LNCaP clone FGC (cell line): ENCODE data around the gene CPXM2.

Source experiments
- DNase-seq: peaks from one replicate; pipeline ENCODE4 v3.0.0-alpha.2; 2011; ENCODE audit warnings: low read depth
- H3K4me3 ChIP-seq: 2 replicates; pipeline ENCODE4 v1.5.1; 2011; ENCODE audit warnings: mild to moderate bottlenecking, low read depth, low read length, control low read depth
- TF ChIP-seq, protein P1 (sequence below): IDR thresholded peaks from 2 replicates; pipeline ENCODE4 v1.5.1; 2012; ENCODE audit warnings: mild to moderate bottlenecking; ENCODE audit not compliant: control insufficient read depth, insufficient read depth; ENCODE audit errors: extremely low read depth

Gene CPXM2

DNA sequence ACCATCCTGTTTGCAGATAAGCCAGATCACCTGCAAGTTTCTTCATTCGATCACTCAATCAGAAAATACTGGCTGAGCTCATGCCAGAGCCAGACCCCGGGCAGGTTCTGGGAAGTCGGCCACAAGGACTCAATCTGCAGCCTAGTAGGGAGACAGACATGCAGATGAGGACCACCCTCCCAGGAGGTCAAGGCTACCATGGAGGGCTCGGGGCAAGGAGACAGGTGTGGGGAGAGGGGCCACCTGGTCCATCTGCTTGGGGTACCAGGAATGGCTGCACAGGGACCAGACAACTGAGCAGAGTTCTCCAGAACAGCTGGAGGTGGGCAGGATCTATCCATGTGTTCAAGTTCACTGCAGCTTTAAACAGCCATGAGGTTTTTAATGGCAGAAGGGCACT lies 16.8 kb upstream of the CPXM2 start:
- H3K4me3 ChIP-seq = no peak overlapping the region
- no peak for DNase-seq
- TF ChIP-seq, protein P1, sequence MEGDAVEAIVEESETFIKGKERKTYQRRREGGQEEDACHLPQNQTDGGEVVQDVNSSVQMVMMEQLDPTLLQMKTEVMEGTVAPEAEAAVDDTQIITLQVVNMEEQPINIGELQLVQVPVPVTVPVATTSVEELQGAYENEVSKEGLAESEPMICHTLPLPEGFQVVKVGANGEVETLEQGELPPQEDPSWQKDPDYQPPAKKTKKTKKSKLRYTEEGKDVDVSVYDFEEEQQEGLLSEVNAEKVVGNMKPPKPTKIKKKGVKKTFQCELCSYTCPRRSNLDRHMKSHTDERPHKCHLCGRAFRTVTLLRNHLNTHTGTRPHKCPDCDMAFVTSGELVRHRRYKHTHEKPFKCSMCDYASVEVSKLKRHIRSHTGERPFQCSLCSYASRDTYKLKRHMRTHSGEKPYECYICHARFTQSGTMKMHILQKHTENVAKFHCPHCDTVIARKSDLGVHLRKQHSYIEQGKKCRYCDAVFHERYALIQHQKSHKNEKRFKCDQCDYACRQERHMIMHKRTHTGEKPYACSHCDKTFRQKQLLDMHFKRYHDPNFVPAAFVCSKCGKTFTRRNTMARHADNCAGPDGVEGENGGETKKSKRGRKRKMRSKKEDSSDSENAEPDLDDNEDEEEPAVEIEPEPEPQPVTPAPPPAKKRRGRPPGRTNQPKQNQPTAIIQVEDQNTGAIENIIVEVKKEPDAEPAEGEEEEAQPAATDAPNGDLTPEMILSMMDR = no peak

DNA sequence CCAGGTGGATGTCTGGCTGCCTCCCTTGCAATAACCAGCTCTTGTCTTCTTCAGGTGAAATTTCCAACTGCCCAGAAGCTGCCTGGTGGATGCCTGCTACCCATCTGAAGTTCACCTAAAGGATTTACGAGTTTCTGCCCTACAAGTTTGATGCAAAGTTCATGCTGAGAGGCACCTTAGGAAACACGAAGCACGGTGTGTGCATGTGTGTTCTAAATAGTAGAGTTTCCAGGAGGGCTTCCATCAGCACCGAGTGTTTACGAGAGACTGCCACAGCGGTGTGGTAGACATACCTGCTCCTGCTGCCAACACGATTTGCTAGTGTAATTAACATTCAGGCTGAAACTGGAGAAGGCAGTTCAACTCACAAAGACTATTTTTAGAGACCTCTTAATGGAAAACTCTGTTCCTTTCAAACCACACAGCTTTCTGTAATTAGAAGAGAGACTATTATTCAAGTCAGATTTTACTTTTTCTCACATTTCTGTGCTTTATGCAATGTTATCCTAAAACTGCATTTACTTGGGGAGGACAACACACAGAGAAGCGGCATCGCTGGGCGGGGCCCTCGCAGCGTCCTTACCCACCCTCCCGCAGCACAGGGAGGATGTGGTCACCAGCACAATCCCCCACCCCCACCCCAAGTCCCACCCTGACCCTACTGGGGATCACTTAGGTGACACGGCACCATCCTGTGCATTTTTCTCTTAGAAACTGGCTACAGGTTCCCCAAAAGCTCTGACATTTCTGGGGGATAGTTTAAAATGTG lies 15.5 kb upstream of the CPXM2 start:
- DNase-seq = no peak
- TF ChIP-seq, protein P1 = no peak
- H3K4me3 ChIP-seq = no peak overlapping the region

DNA sequence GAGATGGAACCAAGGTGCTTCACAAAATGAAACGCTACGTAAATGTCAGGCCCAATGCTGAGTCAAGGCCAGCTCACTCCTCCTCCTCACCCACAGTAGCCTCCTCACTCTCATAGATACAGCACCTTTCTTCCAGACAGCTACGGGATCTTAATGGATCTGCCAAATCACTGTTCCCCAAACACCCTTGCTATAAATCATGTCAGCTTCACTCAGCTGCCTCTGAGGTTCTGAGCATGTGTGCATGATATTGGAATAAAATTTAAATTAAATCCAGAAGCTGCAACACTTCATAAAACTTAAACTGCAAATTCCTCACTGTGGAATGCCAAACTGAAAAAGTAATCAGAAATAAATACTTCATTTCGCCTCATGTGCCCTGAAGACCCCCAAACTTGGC lies 14.7 kb upstream of the CPXM2 start:
- TF ChIP-seq, protein P1 = no peak
- H3K4me3 ChIP-seq = no peak overlapping the region
- no peak for DNase-seq

DNA sequence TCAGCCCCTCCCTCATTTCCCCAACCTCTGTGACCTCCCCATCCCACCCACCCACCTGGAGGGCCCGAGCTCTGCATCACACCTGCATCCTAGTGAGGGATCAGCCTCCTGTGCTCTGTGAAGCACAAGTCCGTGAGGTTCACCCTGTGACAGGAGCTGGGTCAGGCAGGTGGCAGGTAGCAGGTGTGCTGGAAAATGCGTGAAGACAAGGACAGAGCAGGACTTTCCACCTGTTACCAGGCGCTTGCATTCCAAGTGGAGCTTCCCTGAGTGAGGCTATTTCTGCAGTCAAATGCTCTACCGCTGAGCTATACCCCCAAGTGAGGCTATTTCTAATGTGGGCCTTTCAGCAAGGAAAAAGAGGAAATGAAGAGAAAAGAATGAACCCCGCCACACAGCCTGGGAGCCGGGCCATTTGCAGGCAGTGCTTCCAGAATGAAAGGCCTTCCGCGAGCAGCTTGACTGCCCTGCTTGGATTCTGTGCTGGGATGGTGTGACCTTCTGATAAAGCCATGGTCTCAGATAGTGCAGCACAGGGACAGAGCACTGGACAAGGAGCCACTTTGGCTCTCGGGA lies 13.3 kb upstream of the CPXM2 start:
- DNase-seq = no peak
- H3K4me3 ChIP-seq = no peak overlapping the region
- TF ChIP-seq, protein P1 = no peak

DNA sequence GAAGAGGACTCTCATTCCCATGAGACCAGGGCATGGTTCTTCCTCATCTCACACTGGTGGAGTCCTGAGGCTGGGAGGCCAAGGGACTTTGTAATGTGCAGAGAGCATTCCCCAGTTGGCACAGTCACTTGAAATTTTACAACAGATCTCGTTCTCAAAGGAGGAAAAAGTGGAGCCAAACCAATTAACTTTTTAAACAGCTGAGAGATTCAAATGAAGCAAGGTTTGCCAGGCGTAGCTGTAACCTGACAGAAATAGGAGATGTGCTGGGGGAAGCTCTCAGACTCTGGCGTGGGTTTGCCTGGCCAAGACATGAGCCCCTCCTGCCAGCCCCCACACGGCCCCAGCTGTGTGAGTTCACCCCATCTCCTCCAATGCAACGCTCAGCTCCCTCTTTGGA lies 12.0 kb upstream of the CPXM2 start:
- no peak overlapping the region for H3K4me3 ChIP-seq
- TF ChIP-seq, protein P1 = no peak
- no peak for DNase-seq

DNA sequence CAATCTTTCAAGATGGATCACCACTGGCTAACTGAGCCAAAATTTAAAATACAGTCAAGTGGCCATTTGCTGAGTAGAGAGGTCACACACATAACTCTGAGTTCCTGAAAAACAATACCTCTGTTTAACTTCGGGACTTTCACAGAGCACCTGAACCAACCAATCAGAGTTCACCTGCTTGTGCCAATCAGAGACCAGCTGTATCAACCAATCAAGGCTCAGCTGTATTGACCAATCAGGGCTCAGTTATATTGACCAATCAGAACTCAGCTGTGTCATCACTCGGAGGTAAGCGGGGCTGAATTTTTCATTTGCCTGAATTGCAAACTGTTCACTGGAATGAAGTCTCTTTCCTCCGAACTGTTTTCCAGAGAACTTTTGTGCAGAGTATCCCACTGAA lies 10.0 kb upstream of the CPXM2 start:
- no peak for DNase-seq
- TF ChIP-seq, protein P1 = no peak
- no peak overlapping the region for H3K4me3 ChIP-seq

DNA sequence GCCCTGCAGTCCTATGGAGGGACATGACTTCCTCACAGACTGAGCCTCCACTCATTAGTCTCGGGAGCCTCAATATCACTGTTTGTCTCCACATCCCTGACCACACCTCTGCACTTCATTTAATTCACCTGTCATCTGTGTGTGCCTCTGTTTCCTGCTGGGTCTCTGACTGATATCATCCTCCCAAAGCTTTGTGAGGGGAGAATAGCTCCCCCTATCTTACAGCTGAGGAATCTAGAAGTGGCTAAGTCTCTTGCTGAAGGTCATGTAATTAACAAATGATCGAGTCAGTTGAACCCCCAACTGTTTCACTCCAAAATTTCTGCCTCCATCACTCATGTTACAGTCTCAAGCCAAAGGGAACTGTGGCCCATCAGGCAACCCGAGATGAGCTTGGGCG lies 5.5 kb upstream of the CPXM2 start:
- TF ChIP-seq, protein P1 = 0 out of 2 replicates have a peak, but pooled peaks have one; percentile 13
- no peak for DNase-seq
- H3K4me3 ChIP-seq = no peak overlapping the region
